Panc1 (cell line): ENCODE results near the gene PHKG2. TPM values are rescaled to one million over a fixed set of nuclear protein-coding genes. Genes with fewer than 3 reads are reported as not detected.

ENCODE experiments used
- ATAC-seq: fragments of 200-7000 bp; cut with Tn5 transposase; 2 replicates; pipeline ENCODE4 v1.9.1; 2020; ENCODE audit warnings: mild to moderate bottlenecking, moderate library complexity
- BruUV-seq: library from RNA; stranded (reverse); fragments of 400-500 nt; replicated peaks from 2 replicates; lab custom pipeline; 2021; lab: Mats Ljungman, UMichigan
- CTCF ChIA-PET: fragments of 300-600 bp; sonication (Branson Sonifier 250); formaldehyde crosslinking; loops from one replicate; lab custom pipeline; 2022; ENCODE audit warnings: antibody characterized with exemption; lab: Charles Lee
- POLR2A ChIA-PET: fragments of 300-600 bp; sonication (Branson Sonifier 250); formaldehyde crosslinking; loops from one replicate; lab custom pipeline; 2022; ENCODE audit warnings: antibody characterized with exemption; lab: Charles Lee
- DNase-seq: peaks from one replicate; pipeline ENCODE4 v3.0.0-alpha.2; 2010; ENCODE audit warnings: low read depth, low spot score
- H3K27ac ChIP-seq: 2 replicates; pipeline ENCODE4 v1.5.1; 2011; ENCODE audit warnings: mild to moderate bottlenecking, low read length, inconsistent platforms
- H3K27me3 ChIP-seq: fragments of 200-500 bp; sonication (Bioruptor generic); 2 replicates; pipeline ENCODE4 v1.6.0; 2014; ENCODE audit warnings: low read length, inconsistent platforms; ENCODE audit not compliant: control insufficient read depth, insufficient read depth
- H3K36me3 ChIP-seq: fragments of 200-500 bp; sonication (Bioruptor generic); 2 replicates; pipeline ENCODE4 v1.5.1; 2014; ENCODE audit warnings: inconsistent platforms, mild to moderate bottlenecking, low read length, moderate library complexity; ENCODE audit not compliant: control insufficient read depth, insufficient read depth
- H3K4me1 ChIP-seq: 2 replicates; pipeline ENCODE4 v1.5.1; 2011; ENCODE audit warnings: inconsistent platforms, mild to moderate bottlenecking, low read length, moderate library complexity; ENCODE audit not compliant: control insufficient read depth, insufficient read depth
- H3K4me3 ChIP-seq, 2 experiments: 2 replicates each; pipeline ENCODE4 v1.5.1; 2011 to 2012; ENCODE audit warnings: low read depth in 2 of 2, low read length in 2 of 2, mild to moderate bottlenecking in 2 of 2, inconsistent platforms in 1 of 2, moderate library complexity in 1 of 2
- H3K9me3 ChIP-seq: fragments of 200-500 bp; sonication (Bioruptor generic); 2 replicates; pipeline ENCODE4 v1.5.1; 2014; ENCODE audit warnings: low read depth, mild to moderate bottlenecking, inconsistent platforms, low read length, moderate library complexity; ENCODE audit not compliant: control insufficient read depth, insufficient read depth
- POLR2AphosphoS5 ChIP-seq: IDR thresholded peaks from 2 replicates; pipeline ENCODE4 v1.6.1; 2012; ENCODE audit warnings: mild to moderate bottlenecking, low read depth, low read length, moderate library complexity
- SIN3A ChIP-seq: IDR thresholded peaks from 2 replicates; pipeline ENCODE4 v1.6.1; 2012; ENCODE audit warnings: low read depth, mild to moderate bottlenecking, low read length, moderate library complexity, borderline replicate concordance; ENCODE audit not compliant: insufficient read depth
- TCF7L2 ChIP-seq: IDR thresholded peaks from 2 replicates; pipeline ENCODE4 v1.6.1; 2011; ENCODE audit warnings: mild to moderate bottlenecking, low read depth, low read length, inconsistent platforms
- in situ Hi-C: cut with HindIII; loops from 2 replicates; pipeline ENCODE4 v1.10.0; 2016; ENCODE audit warnings: low sequenced_read_pairs, low pct_unique_long_range_greater_than_20kb
- intact Hi-C: fragments of 100-400 bp; cut with micrococcal nuclease; formaldehyde crosslinking; loops from one replicate; pipeline ENCODE4 v1.10.0; 2022; ENCODE audit not compliant: unreplicated experiment
- total RNA-seq: library from RNA; stranded (reverse); gene quantifications from one replicate; pipeline ENCODE4 v1.2.1, GENCODE V29; 2021; ENCODE audit not compliant: unreplicated experiment
- TF ChIP-seq, protein P1 (sequence below): fragments of 450-650 bp; IDR thresholded peaks from 2 replicates; pipeline ENCODE4 v1.5.1; 2017; ENCODE audit warnings: mild to moderate bottlenecking
- TF ChIP-seq, protein P2 (sequence below), 2 experiments: IDR thresholded peaks; 2 replicates each; pipeline ENCODE4 v1.6.1; 2011 to 2012; ENCODE audit warnings: low read depth in 2 of 2, control low read depth in 1 of 2, low read length in 1 of 2, mild to moderate bottlenecking in 1 of 2, moderate library complexity in 1 of 2; ENCODE audit not compliant: insufficient read depth in 1 of 2

The PHKG2 gene
- total RNA-seq, 1 experiment from 2014 or later = 43.1 TPM

DNA sequence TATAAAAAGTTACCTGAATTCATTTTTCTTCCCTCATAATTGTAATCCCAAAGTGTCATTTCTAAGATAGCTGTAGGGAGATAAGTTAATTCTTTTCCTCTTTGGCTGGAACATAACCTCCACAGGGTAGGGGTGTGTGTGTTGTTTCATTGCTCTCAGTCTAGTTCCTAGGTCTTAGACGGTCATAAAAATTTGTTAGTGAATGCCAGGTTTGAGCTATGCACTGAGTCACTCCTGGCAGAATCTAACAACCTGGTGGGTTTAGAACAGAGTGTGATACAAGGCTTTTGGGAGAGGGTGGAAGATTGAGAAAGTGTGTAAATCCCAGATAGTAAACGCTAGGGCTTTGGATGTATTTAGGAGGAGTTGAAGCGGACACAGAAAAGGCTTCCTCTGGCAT, 894 bp upstream of the PHKG2 start:
- Histone ChIP-seq H3K4me3 (peak overlapping the region; percentile 68 to 73), H3K27ac (peak overlapping the region; percentile 94), H3K27me3 (no peaks in the 10 kb centered on the region), H3K4me1 (peaks cover 19% of the 10 kb centered on the region), H3K9me3 (no peaks in the 10 kb centered on the region), H3K36me3 (peaks cover 2% of the 10 kb centered on the region)
- CTCF ChIA-PET = interaction anchor here (1.4 kb wide), 1 partner anchor 31 kb away, joined by 4 read pairs; no protein-coding TSS in a partner anchor
- intact Hi-C loops = no loop called here
- ATAC-seq (peak; percentile 26), DNase-seq (no peak)
- POLR2A ChIA-PET = no interaction called here
- BruUV-seq = no TSS peak
- TF ChIP-seq SIN3A (no peak), TCF7L2 (no peak), POLR2AphosphoS5 (no peak)
- TF ChIP-seq, protein P1, sequence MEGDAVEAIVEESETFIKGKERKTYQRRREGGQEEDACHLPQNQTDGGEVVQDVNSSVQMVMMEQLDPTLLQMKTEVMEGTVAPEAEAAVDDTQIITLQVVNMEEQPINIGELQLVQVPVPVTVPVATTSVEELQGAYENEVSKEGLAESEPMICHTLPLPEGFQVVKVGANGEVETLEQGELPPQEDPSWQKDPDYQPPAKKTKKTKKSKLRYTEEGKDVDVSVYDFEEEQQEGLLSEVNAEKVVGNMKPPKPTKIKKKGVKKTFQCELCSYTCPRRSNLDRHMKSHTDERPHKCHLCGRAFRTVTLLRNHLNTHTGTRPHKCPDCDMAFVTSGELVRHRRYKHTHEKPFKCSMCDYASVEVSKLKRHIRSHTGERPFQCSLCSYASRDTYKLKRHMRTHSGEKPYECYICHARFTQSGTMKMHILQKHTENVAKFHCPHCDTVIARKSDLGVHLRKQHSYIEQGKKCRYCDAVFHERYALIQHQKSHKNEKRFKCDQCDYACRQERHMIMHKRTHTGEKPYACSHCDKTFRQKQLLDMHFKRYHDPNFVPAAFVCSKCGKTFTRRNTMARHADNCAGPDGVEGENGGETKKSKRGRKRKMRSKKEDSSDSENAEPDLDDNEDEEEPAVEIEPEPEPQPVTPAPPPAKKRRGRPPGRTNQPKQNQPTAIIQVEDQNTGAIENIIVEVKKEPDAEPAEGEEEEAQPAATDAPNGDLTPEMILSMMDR = no peak
- TF ChIP-seq, protein P2, sequence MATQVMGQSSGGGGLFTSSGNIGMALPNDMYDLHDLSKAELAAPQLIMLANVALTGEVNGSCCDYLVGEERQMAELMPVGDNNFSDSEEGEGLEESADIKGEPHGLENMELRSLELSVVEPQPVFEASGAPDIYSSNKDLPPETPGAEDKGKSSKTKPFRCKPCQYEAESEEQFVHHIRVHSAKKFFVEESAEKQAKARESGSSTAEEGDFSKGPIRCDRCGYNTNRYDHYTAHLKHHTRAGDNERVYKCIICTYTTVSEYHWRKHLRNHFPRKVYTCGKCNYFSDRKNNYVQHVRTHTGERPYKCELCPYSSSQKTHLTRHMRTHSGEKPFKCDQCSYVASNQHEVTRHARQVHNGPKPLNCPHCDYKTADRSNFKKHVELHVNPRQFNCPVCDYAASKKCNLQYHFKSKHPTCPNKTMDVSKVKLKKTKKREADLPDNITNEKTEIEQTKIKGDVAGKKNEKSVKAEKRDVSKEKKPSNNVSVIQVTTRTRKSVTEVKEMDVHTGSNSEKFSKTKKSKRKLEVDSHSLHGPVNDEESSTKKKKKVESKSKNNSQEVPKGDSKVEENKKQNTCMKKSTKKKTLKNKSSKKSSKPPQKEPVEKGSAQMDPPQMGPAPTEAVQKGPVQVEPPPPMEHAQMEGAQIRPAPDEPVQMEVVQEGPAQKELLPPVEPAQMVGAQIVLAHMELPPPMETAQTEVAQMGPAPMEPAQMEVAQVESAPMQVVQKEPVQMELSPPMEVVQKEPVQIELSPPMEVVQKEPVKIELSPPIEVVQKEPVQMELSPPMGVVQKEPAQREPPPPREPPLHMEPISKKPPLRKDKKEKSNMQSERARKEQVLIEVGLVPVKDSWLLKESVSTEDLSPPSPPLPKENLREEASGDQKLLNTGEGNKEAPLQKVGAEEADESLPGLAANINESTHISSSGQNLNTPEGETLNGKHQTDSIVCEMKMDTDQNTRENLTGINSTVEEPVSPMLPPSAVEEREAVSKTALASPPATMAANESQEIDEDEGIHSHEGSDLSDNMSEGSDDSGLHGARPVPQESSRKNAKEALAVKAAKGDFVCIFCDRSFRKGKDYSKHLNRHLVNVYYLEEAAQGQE (IDR thresholded peaks at IDR 0.05; ENCODE audit: insufficient read depth in 1 of 2, low read depth in 2 of 2, low read length in 1 of 2) = no peak
- in situ Hi-C loops = no loop called here

DNA sequence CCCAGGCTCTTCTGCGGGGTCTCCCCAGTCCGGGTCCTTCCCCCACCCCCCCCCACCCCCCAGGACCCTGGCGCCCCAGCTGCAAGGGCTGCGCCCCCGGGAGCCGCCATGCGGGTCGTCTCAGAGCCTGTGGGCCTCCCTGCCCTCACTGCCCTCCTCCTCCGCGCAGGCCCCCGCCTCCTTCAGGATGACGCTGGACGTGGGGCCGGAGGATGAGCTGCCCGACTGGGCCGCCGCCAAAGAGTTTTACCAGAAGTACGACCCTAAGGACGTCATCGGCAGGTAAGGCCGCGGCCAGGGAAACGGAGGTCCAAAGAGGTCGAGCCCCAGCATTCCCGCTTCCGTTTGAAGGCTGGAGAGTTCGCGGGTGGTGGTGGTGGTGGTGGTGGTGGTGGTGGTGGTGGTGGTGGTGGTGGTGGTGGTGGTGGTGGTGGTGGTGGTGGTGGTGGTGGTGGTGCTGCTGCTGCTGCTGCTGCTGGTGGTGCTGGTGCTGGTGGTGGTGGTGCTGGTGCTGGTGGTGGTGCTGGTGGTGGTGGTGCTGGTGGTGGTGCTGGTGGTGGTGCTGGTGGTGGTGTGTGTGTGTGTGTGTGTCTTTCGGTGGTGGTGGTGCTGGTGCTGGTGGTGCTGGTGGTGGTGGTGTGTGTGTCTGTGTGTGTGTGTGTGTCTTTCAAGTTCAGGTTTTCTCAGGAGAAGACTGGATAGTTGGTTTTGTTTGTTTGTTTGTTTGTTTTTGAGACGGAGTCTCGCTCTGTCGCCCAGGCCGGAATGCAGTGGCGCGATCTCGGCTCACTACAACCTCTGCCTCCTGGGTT, 615 bp downstream of the PHKG2 start:
- BruUV-seq = no TSS peak
- CTCF ChIA-PET = interaction anchor here (0.6 kb wide), 1 partner anchor 120 kb away, joined by 6 read pairs; no protein-coding TSS in a partner anchor

More for the DNA sequence above, 615 bp downstream of the PHKG2 start:
- H3K4me3 ChIP-seq = peak overlapping the region; percentile 61 to 68
- TF ChIP-seq POLR2AphosphoS5 (no peak), SIN3A (no peak; the same call in 1 of the 2 replicates), TCF7L2 (no peak)
- TF ChIP-seq, protein P2 (IDR thresholded peaks at IDR 0.05; ENCODE audit: insufficient read depth in 1 of 2, low read depth in 2 of 2, low read length in 1 of 2) = no peak
- TF ChIP-seq, protein P1 = no peak
- peaks cover 3% of the 10 kb centered on the region for H3K36me3 ChIP-seq
- no peaks in the 10 kb centered on the region for H3K27me3 ChIP-seq
- DNase-seq (no peak), ATAC-seq (peak; percentile 71)
- intact Hi-C loops = no loop called here
- H3K27ac ChIP-seq = no peak overlapping the region
- POLR2A ChIA-PET = no interaction called here
- in situ Hi-C loops = no loop called here
- peaks cover 19% of the 10 kb centered on the region for H3K4me1 ChIP-seq
- no peaks in the 10 kb centered on the region for H3K9me3 ChIP-seq
